GM21576 (cell line): ENCODE measurements around the gene ATP10A.

ENCODE experiments used
- ATAC-seq: cut with Tn5 transposase; IDR thresholded peaks from one replicate; pipeline ENCODE4 v1.9.1; 2021; ENCODE audit warnings: mild to moderate bottlenecking, moderate library complexity; ENCODE audit not compliant: unreplicated experiment

Gene ATP10A

GRCh38 chr15:25797035-25797434 lies 66.1 kb downstream of the ATP10A start:
- no peak for ATAC-seq

GRCh38 chr15:25796395-25796794 lies 66.7 kb downstream of the ATP10A start:
- ATAC-seq = no peak

- no peak for ATAC-seq
Measured at GRCh38 chr15:25795712-25796111, 67.4 kb downstream of the ATP10A start.

GRCh38 chr15:25795061-25795460 lies 68.1 kb downstream of the ATP10A start:
- no peak for ATAC-seq

GRCh38 chr15:25793354-25794050 lies 69.6 kb downstream of the ATP10A start:
- ATAC-seq = peak; percentile 92

GRCh38 chr15:25792128-25792527 lies 71.0 kb downstream of the ATP10A start:
- no peak for ATAC-seq

- ATAC-seq = no peak
Measured at GRCh38 chr15:25790000-25790660, 73.0 kb downstream of the ATP10A start.

GRCh38 chr15:25789616-25789999 lies 73.5 kb downstream of the ATP10A start:
- ATAC-seq = no peak

GRCh38 chr15:25789211-25789610 lies 73.9 kb downstream of the ATP10A start:
- no peak for ATAC-seq

GRCh38 chr15:25787855-25788520 lies 75.1 kb downstream of the ATP10A start:
- ATAC-seq = no peak

GRCh38 chr15:25787381-25787780 lies 75.7 kb downstream of the ATP10A start:
- no peak for ATAC-seq

GRCh38 chr15:25786040-25786439 lies 77.1 kb downstream of the ATP10A start:
- ATAC-seq = no peak

- ATAC-seq = no peak
Measured at GRCh38 chr15:25785641-25786025, 77.5 kb downstream of the ATP10A start.

- no peak for ATAC-seq
Measured at GRCh38 chr15:25784876-25785640, 78.1 kb downstream of the ATP10A start.

- ATAC-seq = no peak
Measured at GRCh38 chr15:25783607-25784540, 79.3 kb downstream of the ATP10A start.

- ATAC-seq = no peak
Measured at GRCh38 chr15:25783134-25783533, 80.0 kb downstream of the ATP10A start.

GRCh38 chr15:25780479-25781255 lies 82.5 kb downstream of the ATP10A start:
- ATAC-seq = no peak

GRCh38 chr15:25778161-25778560 lies 85.0 kb downstream of the ATP10A start:
- ATAC-seq = no peak

- no peak for ATAC-seq
Measured at GRCh38 chr15:25777037-25777436, 86.1 kb downstream of the ATP10A start.
